Measurements from ENCODE around the gene NOS1.

NOS1 gene

GRCh38 chr12:117330441-117331113 lies 30.8 kb downstream of the NOS1 start:
- Histone ChIP-seq H3K36me3 (ENCODE audit: control insufficient read depth, insufficient read depth, low read length, severe bottlenecking) (no peaks in the 10 kb centered on the region), H3K27me3 (replicated peaks; ENCODE audit: control insufficient read depth, insufficient read depth, low read length) (peaks cover 32% of the 10 kb centered on the region), H3K9me3 (ENCODE audit: control insufficient read depth, low read length) (no peaks in the 10 kb centered on the region), H3K4me3 (ENCODE audit: low read length) (no peak overlapping the region), H3K4me1 (ENCODE audit: control insufficient read depth, insufficient read depth, low read length) (no peaks in the 10 kb centered on the region), H3K9ac (ENCODE audit: low read length) (no peak overlapping the region)
- no peak for DNase-seq (ENCODE audit: low read depth)

GRCh38 chr12:117329756-117330155 lies 31.7 kb downstream of the NOS1 start:
- DNase-seq (ENCODE audit: low read depth): no peak
- Histone ChIP-seq H3K9me3 (ENCODE audit: control insufficient read depth, low read length) (no peaks in the 10 kb centered on the region), H3K36me3 (ENCODE audit: control insufficient read depth, insufficient read depth, low read length, severe bottlenecking) (no peaks in the 10 kb centered on the region), H3K27me3 (replicated peaks; ENCODE audit: control insufficient read depth, insufficient read depth, low read length) (peaks cover 28% of the 10 kb centered on the region), H3K9ac (ENCODE audit: low read length) (no peak overlapping the region), H3K4me1 (ENCODE audit: control insufficient read depth, insufficient read depth, low read length) (no peaks in the 10 kb centered on the region), H3K4me3 (ENCODE audit: low read length) (no peak overlapping the region)

GRCh38 chr12:117328556-117329100 lies 32.8 kb downstream of the NOS1 start:
- H3K36me3 ChIP-seq (ENCODE audit: control insufficient read depth, insufficient read depth, low read length, severe bottlenecking): no peaks in the 10 kb centered on the region
- H3K4me3 ChIP-seq (ENCODE audit: low read length): no peak overlapping the region
- peaks cover 22% of the 10 kb centered on the region for H3K27me3 ChIP-seq (replicated peaks; ENCODE audit: control insufficient read depth, insufficient read depth, low read length)
- H3K9me3 ChIP-seq (ENCODE audit: control insufficient read depth, low read length): no peaks in the 10 kb centered on the region
- H3K4me1 ChIP-seq (ENCODE audit: control insufficient read depth, insufficient read depth, low read length): no peaks in the 10 kb centered on the region
- no peak for DNase-seq (ENCODE audit: low read depth)
- no peak overlapping the region for H3K9ac ChIP-seq (ENCODE audit: low read length)

GRCh38 chr12:117322428-117322827 lies 39.0 kb downstream of the NOS1 start:
- Histone ChIP-seq H3K4me1 (ENCODE audit: control insufficient read depth, insufficient read depth, low read length) (no peaks in the 10 kb centered on the region), H3K27me3 (replicated peaks; ENCODE audit: control insufficient read depth, insufficient read depth, low read length) (peaks cover 14% of the 10 kb centered on the region), H3K36me3 (ENCODE audit: control insufficient read depth, insufficient read depth, low read length, severe bottlenecking) (no peaks in the 10 kb centered on the region), H3K9ac (ENCODE audit: low read length) (no peak overlapping the region), H3K9me3 (ENCODE audit: control insufficient read depth, low read length) (no peaks in the 10 kb centered on the region), H3K4me3 (ENCODE audit: low read length) (no peak overlapping the region)
- DNase-seq (ENCODE audit: low read depth): no peak

GRCh38 chr12:117321572-117321971 lies 39.9 kb downstream of the NOS1 start:
- Histone ChIP-seq H3K9me3 (ENCODE audit: control insufficient read depth, low read length) (no peaks in the 10 kb centered on the region), H3K27me3 (replicated peaks; ENCODE audit: control insufficient read depth, insufficient read depth, low read length) (peaks cover 14% of the 10 kb centered on the region), H3K4me1 (ENCODE audit: control insufficient read depth, insufficient read depth, low read length) (no peaks in the 10 kb centered on the region), H3K36me3 (ENCODE audit: control insufficient read depth, insufficient read depth, low read length, severe bottlenecking) (no peaks in the 10 kb centered on the region), H3K4me3 (ENCODE audit: low read length) (no peak overlapping the region), H3K9ac (ENCODE audit: low read length) (no peak overlapping the region)
- DNase-seq (ENCODE audit: low read depth): no peak

- no peaks in the 10 kb centered on the region for H3K36me3 ChIP-seq (ENCODE audit: control insufficient read depth, insufficient read depth, low read length, severe bottlenecking)
- H3K27me3 ChIP-seq (replicated peaks; ENCODE audit: control insufficient read depth, insufficient read depth, low read length): peaks cover 6% of the 10 kb centered on the region
- no peak overlapping the region for H3K4me3 ChIP-seq (ENCODE audit: low read length)
- H3K4me1 ChIP-seq (ENCODE audit: control insufficient read depth, insufficient read depth, low read length): no peaks in the 10 kb centered on the region
- H3K9ac ChIP-seq (ENCODE audit: low read length): no peak overlapping the region
- H3K9me3 ChIP-seq (ENCODE audit: control insufficient read depth, low read length): no peaks in the 10 kb centered on the region
- no peak for DNase-seq (ENCODE audit: low read depth)
These were observed 42.8 kb downstream of the NOS1 start for GRCh38 chr12:117318591-117318990.

GRCh38 chr12:117316336-117316735 lies 45.1 kb downstream of the NOS1 start:
- no peaks in the 10 kb centered on the region for H3K4me1 ChIP-seq (ENCODE audit: control insufficient read depth, insufficient read depth, low read length)
- peaks cover 6% of the 10 kb centered on the region for H3K27me3 ChIP-seq (replicated peaks; ENCODE audit: control insufficient read depth, insufficient read depth, low read length)
- H3K9me3 ChIP-seq (ENCODE audit: control insufficient read depth, low read length): no peaks in the 10 kb centered on the region
- no peak for DNase-seq (ENCODE audit: low read depth)
- no peaks in the 10 kb centered on the region for H3K36me3 ChIP-seq (ENCODE audit: control insufficient read depth, insufficient read depth, low read length, severe bottlenecking)
- H3K4me3 ChIP-seq (ENCODE audit: low read length): no peak overlapping the region
- no peak overlapping the region for H3K9ac ChIP-seq (ENCODE audit: low read length)

- Histone ChIP-seq H3K9me3 (ENCODE audit: control insufficient read depth, low read length) (no peaks in the 10 kb centered on the region), H3K9ac (ENCODE audit: low read length) (no peak overlapping the region), H3K27me3 (replicated peaks; ENCODE audit: control insufficient read depth, insufficient read depth, low read length) (no peaks in the 10 kb centered on the region), H3K4me3 (ENCODE audit: low read length) (no peak overlapping the region), H3K4me1 (ENCODE audit: control insufficient read depth, insufficient read depth, low read length) (no peaks in the 10 kb centered on the region), H3K36me3 (ENCODE audit: control insufficient read depth, insufficient read depth, low read length, severe bottlenecking) (no peaks in the 10 kb centered on the region)
- no peak for DNase-seq (ENCODE audit: low read depth)
These were observed 47.5 kb downstream of the NOS1 start for GRCh38 chr12:117313926-117314325.

GRCh38 chr12:117312770-117313169 lies 48.7 kb downstream of the NOS1 start:
- Histone ChIP-seq H3K9me3 (ENCODE audit: control insufficient read depth, low read length) (no peaks in the 10 kb centered on the region), H3K4me1 (ENCODE audit: control insufficient read depth, insufficient read depth, low read length) (no peaks in the 10 kb centered on the region), H3K36me3 (ENCODE audit: control insufficient read depth, insufficient read depth, low read length, severe bottlenecking) (no peaks in the 10 kb centered on the region), H3K27me3 (replicated peaks; ENCODE audit: control insufficient read depth, insufficient read depth, low read length) (no peaks in the 10 kb centered on the region), H3K4me3 (ENCODE audit: low read length) (no peak overlapping the region), H3K9ac (ENCODE audit: low read length) (no peak overlapping the region)
- DNase-seq (ENCODE audit: low read depth): no peak

GRCh38 chr12:117309276-117309925 lies 52.0 kb downstream of the NOS1 start:
- H3K9me3 ChIP-seq (ENCODE audit: control insufficient read depth, low read length): no peaks in the 10 kb centered on the region
- H3K9ac ChIP-seq (ENCODE audit: low read length): no peak overlapping the region
- no peaks in the 10 kb centered on the region for H3K36me3 ChIP-seq (ENCODE audit: control insufficient read depth, insufficient read depth, low read length, severe bottlenecking)
- DNase-seq (ENCODE audit: low read depth): no peak
- H3K4me3 ChIP-seq (ENCODE audit: low read length): no peak overlapping the region
- peaks cover 2% of the 10 kb centered on the region for H3K27me3 ChIP-seq (replicated peaks; ENCODE audit: control insufficient read depth, insufficient read depth, low read length)
- no peaks in the 10 kb centered on the region for H3K4me1 ChIP-seq (ENCODE audit: control insufficient read depth, insufficient read depth, low read length)

GRCh38 chr12:117300174-117300573 lies 61.3 kb downstream of the NOS1 start:
- peaks cover 5% of the 10 kb centered on the region for H3K27me3 ChIP-seq (replicated peaks; ENCODE audit: control insufficient read depth, insufficient read depth, low read length)
- no peak for DNase-seq (ENCODE audit: low read depth)
- no peaks in the 10 kb centered on the region for H3K36me3 ChIP-seq (ENCODE audit: control insufficient read depth, insufficient read depth, low read length, severe bottlenecking)
- H3K9ac ChIP-seq (ENCODE audit: low read length): no peak overlapping the region
- H3K9me3 ChIP-seq (ENCODE audit: control insufficient read depth, low read length): peaks cover 5% of the 10 kb centered on the region
- no peaks in the 10 kb centered on the region for H3K4me1 ChIP-seq (ENCODE audit: control insufficient read depth, insufficient read depth, low read length)
- no peak overlapping the region for H3K4me3 ChIP-seq (ENCODE audit: low read length)

Measured in adipocyte (in vitro differentiated cells).